ENCODE data around the gene CRB3.

- TF ChIP-seq POLR2A (IDR thresholded peaks at IDR 0.05), result no peak
- TF ChIP-seq CTCF (IDR thresholded peaks at IDR 0.05), result no peak
Measured at GRCh38 chr19:6455924-6456323, 8.1 kb upstream of the CRB3 start.

Measured in testis (tissue), 2 donors.